ENCODE measurements around the gene PLA2G4E.

The PLA2G4E gene

GRCh38 chr15:41977757-41978383 is 43.0 kb downstream of the PLA2G4E start:
- DNase-seq (ENCODE audit: low spot score) = no peak

GRCh38 chr15:41975669-41976068 is 45.2 kb downstream of the PLA2G4E start:
- DNase-seq (ENCODE audit: low spot score) = no peak

DNA sequence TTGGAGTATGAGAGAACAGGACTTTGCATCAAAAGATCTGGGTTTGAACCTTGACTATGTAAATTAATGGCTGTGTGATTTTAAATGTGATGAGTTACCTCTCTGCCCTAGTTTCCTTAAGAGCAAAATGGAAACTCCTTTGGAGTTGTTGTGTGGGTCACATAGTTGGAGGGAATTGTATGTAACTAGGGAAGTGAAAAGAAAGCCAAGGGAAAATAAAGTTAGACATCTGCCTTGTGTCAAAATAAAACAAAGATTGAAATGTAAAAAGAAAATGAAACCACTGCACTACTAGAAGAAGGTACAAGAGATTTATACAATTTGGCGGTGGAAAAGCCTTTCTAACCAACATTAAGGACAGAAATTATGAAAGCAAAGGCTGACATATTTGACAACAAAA is 46.8 kb downstream of the PLA2G4E start:
- no peak for DNase-seq (ENCODE audit: low spot score)

- DNase-seq (ENCODE audit: low spot score) = peak; percentile 96
Measured at GRCh38 chr15:41972253-41973242, 48.3 kb downstream of the PLA2G4E start, which contains the start of gene EHD4. Gene EHD4 (minus strand): TSS chr15:41972557. CDS start chr15:41972494, 63 bp downstream.

GRCh38 chr15:41971895-41972252 is 49.0 kb downstream of the PLA2G4E start:
- no peak for DNase-seq (ENCODE audit: low spot score)

- DNase-seq (ENCODE audit: low spot score) = peak; percentile 64
Measured at GRCh38 chr15:41971089-41971894, 49.5 kb downstream of the PLA2G4E start.

DNA sequence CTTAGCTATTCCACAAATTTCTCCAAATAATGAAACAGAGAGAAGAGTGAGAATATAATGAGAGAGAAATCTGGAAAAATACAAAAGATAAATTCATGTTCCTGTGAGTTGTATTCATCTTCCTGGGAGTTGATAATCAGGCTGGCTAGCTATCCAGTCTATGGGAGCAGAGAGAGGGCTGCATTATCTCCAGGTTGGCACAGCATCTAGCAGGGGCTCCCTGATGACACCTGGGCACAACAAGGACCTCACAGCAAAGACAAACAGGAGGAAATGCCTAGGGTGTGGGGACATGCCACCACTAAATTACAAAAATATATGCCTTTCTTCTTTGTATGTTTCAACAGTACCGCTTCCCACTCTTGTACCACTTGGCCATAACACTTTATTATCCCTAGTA is 50.4 kb downstream of the PLA2G4E start:
- DNase-seq (ENCODE audit: low spot score) = no peak

DNA sequence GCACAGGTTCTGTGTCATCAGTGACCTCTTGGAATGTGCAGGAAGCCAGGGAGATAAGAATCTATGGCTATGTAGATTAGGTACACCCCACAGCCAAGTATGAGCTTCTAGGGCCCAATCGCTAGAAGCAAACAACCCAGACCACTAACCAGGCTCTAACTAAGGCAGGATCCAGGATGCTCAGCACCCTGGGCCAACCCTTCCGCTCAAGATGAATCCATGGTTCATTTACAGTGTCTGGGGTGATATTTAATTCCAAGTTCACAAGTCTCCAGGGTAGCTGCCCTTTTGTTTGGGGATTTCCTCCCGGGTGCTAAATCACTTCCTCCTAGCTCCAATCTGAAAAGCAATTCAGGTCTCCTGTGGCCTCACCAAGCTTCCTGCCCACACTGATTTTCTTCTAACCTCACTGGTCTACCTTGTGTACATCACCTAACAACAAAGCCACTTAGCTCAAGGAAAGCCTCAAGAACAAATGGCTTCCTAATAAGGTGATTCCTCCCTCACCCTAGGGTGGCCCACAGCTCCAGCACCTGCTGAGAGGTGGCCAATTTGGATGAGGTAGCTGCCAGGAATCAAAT is 50.9 kb downstream of the PLA2G4E start:
- DNase-seq (ENCODE audit: low spot score) = no peak

- DNase-seq (ENCODE audit: low spot score) = no peak
Measured at GRCh38 chr15:41968701-41969100, 52.1 kb downstream of the PLA2G4E start.

DNA sequence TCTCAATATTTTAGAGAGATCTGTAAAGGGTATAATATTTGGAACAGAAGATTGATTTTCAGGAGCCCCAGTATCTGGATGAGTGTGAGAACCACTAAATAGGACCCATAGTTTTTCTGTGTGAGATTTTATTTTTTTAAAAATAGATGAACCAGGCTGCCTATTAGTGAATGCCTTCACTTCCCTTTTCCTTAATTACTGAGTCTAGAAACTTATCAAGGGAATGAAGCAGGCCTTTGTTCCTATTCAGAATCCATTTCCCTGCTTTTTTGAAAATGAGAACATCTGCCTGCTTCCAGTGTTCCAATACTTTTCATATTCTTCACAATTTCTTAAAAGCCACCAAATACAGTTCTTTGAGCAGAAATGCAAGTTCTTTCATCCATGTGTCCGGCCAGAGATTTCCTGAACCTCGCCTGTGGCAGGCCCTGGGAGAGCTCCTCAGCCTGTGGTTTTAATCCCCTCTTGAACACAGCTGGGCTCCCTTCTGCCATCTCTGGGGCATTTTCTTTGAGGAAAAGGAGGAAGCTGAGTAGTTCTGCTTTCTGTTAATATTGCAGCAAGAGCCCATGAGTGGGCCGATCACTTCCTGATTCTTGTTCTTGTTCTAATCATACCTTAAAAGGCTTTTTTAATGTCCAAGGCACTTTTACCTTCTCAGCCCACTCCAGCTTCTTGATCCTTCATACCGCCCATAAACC is 53.2 kb downstream of the PLA2G4E start:
- no peak for DNase-seq (ENCODE audit: low spot score)

GRCh38 chr15:41966920-41967465 is 53.8 kb downstream of the PLA2G4E start:
- DNase-seq (ENCODE audit: low spot score) = no peak

GRCh38 chr15:41966414-41966812 is 54.4 kb downstream of the PLA2G4E start:
- DNase-seq (ENCODE audit: low spot score) = no peak

- no peak for DNase-seq (ENCODE audit: low spot score)
Measured at GRCh38 chr15:41965441-41966413, 55.1 kb downstream of the PLA2G4E start.

GRCh38 chr15:41961595-41962202 is 59.1 kb downstream of the PLA2G4E start:
- no peak for DNase-seq (ENCODE audit: low spot score)

- DNase-seq (ENCODE audit: low spot score) = peak; percentile 56
Measured at GRCh38 chr15:41961001-41961518, 59.8 kb downstream of the PLA2G4E start.

GRCh38 chr15:41958002-41958420 is 62.8 kb downstream of the PLA2G4E start:
- DNase-seq (ENCODE audit: low spot score) = no peak

DNA sequence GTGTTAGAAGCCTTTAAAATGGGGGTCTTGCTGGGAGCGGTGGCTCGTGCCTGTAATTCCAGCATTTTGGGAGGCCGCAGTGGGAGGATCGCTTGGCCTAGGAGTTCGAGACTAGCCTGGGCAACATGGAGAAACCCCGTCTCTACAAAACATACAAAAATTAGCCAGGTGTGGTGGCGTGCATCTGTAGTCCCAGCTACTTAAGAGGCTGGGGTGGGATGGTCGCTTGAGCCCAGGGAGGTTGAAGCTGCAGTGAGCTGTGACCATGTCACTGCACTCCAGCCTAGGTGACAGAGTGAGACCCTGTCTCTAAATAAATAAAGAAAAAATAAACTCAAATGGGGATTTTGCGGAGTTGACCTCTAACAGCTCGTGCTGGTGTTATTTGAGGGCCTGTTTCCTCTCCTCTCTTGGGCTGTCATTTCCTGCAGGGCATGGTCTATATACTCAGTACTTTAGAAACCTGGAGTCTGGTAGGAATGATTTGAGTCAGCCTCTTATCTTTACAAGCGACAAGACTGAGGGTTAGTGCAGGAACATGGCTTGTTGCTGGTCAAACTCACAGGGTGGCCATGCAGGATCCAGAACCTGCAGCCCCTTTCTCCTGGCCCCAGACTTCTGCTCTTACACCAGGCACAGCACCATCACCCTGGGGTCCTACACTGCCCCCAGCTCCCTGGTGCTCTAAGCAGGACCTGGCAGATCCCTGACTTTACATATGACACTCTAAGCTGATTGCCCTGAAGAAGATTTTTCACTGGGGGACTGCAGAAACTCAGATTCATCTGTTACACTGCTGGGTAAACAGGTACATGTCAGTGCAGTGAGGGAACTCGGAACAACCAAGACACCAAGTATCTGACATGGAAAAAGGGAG is 63.6 kb downstream of the PLA2G4E start:
- DNase-seq (ENCODE audit: low spot score) = no peak
